HG02642 (cell line): ENCODE data around the gene SHTN1.

Experiments used
- ATAC-seq: cut with Tn5 transposase; IDR thresholded peaks from one replicate; pipeline ENCODE4 v1.9.1; 2021; ENCODE audit warnings: mild to moderate bottlenecking; ENCODE audit not compliant: unreplicated experiment, poor library complexity

Gene SHTN1

GRCh38 chr10:116919706-116920105 is 85.3 kb downstream of the SHTN1 start:
- no peak for ATAC-seq

GRCh38 chr10:116919164-116919563 is 85.8 kb downstream of the SHTN1 start:
- ATAC-seq = no peak

- no peak for ATAC-seq
Measured at GRCh38 chr10:116918583-116918982, 86.4 kb downstream of the SHTN1 start.

DNA sequence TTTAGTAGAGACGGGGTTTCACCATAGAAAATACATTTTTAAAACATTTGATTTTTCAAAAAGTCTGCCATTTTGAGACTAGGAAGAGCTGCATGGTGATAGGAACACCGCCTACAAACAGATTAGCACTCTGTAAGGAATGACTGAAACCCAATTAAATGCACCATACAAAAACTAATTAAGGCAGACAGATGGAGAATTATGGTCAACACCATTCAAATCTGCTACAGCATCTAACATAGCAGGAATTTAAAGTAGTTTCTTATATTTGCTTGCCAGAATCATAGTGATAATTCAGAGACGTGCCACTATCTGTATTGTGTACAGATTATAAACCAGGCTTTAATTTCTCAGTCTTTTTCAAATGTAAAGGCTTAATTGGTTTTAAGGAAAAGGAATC is 87.5 kb downstream of the SHTN1 start:
- no peak for ATAC-seq

DNA sequence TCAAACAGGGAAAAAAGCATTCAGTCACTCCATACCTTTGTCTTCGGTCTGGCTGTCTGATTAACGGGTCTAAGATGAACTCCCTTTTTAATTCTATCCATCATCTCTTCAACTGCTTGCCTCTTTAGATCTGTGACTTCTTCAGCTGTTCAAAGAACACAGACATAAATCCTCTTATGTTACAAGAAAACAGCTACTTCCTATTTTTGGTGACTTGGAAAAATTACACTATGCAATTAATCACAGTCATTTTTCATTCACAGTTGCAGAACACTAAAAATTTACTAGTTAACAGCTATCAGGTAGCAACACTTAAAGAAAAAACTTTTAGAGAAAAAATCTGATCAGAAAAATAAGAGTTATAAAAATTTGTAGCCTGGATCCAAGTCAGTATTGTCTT is 89.6 kb downstream of the SHTN1 start:
- no peak for ATAC-seq

GRCh38 chr10:116913695-116914094 is 91.3 kb downstream of the SHTN1 start:
- no peak for ATAC-seq

- ATAC-seq = no peak
Measured at GRCh38 chr10:116912162-116912561, 92.8 kb downstream of the SHTN1 start.

DNA sequence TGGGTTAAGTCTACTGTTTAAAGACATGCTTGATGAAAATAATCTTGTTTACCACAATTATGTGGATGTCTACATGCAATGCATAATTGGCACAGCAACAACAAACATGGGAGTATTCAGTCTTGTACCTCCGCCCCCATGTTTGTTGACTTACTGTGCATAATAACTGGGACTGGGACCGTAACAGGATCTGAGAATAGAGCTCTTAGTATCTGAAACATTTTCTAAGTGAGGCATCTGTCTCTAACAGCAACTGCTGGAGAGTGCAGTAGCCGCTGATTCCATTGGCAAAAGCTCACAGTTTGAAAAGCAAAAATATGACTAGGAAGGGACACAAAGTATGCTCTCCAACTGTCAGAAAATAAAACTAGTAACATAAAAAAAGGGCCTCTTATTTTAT is 94.1 kb downstream of the SHTN1 start:
- ATAC-seq = no peak

DNA sequence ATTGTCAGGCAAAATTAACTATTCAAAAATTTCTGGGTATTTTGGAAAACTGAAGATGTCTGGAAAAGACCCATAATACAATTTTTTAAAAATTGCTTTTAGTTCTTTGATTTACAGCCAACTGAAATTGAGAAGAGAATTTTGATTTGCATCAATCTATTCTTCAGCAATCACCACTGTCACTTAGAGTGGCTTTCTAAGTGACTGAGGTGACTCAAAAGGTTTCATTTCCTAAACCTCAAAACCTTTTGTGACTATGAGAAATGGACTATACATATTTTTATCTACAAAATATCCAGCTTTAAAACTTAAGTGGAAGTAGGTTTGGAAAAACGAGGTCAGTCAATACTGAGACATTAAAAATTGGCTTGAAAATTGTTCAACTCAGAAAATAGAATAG is 95.7 kb downstream of the SHTN1 start:
- no peak for ATAC-seq

DNA sequence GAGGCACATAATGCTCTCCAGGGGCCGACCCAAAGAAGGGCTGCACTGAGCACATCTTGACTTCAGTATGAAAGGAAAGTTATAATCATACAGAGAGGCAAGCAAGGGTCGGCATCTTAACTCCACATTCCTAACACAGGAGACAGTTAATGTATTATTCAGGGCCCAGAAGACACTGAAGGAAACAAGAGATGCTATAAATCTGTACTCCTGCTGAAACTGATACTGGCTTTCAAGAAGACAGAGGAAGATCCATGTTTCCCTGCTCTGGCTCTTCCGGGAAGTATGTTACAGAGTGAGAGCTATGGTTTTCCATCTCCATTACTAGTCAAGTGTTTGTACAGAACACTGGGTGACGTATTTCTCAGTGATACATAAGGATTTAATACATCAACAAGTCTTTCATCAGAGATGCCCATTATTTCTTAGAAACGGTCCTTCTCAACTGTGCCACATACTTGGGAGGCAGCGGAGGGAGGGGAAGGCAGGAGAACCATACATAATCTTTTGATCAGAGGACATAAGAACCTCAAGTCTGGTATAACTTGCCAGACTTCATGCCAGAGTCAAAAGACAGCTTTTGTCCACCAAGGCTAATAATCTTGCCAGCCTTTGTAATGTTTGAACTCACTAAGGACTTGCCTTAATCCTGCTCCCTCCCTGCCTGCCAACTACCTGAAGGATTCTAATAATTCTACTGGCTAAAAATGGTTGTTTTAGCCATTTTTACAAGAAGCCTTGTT is 97.6 kb downstream of the SHTN1 start:
- no peak for ATAC-seq

- ATAC-seq = no peak
Measured at GRCh38 chr10:116905845-116906210, 99.2 kb downstream of the SHTN1 start.

DNA sequence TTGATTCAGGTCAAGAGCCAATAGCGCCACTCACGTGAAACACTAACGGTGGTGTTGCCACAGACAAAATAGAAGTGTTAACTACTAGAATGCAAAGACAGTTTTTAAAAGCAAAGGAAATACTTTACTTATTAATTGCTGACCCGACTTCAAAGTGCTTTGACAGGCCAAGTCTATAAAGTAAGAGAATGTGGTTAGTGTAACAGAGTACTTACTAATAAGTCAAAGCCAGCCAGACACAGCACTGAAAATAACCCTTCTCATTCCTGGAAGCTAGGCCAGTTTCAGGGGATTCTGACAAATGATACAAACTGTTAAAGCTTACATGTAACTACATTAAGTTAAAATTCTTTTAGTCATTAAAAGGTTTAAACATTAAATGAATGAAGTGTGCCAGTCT is 105.4 kb downstream of the SHTN1 start:
- ATAC-seq = no peak

GRCh38 chr10:116893686-116894037 is 111.3 kb downstream of the SHTN1 start:
- no peak for ATAC-seq

DNA sequence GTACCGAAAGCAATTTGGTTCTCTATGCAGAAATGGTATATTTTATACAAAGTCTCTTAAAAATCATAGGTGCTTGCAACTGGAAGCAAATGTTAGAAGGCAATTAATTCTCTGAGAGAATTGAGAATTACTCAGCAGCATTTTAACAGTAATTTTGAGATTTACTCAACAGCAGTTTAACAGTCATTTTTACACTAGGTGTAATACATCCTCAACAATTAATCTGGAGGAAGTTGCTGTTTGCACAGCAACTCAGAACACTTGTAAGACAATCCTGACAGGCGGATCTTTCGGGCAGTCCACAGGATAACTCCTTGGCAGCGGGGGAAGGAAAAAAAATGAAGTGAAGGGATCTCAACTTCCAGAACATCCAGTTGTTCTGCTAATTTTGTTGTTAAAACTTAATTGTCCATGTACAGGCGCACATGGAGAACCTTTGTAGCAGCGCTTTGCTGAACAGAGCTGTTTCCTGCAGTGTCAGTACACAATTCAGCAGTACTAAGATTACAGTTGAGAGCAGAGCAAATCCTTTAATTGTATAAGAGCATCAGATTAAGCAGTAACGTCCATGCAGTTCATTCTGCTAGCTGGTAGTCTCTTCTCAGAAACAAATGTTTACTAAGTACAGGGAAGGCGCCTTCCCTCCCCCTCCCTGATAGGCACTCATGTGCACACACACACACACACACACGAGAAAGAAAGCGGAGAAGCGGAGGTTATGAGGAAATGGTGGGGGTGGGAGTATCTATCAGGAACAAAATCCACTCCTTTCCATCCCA is 111.9 kb downstream of the SHTN1 start:
- no peak for ATAC-seq

DNA sequence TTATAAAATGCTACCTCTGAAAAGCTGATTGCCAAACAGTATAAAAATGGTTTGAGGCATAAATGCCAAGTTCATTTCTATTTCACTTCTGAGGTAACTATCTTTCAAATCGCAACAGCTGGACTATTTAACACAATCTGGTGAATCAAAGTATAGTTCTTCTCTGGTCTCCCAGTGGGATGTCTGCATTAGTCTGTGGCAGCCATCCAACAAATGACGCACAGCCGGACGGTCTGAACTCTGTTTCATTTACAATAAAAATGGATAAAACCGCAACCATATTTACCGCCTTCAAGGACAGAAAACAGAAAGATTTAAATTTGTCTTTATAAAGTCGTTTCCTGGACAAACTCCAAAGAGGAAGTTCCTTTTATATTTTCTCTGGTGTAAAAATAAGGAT is 113.8 kb downstream of the SHTN1 start:
- ATAC-seq = no peak

GRCh38 chr10:116889066-116889465 is 115.9 kb downstream of the SHTN1 start:
- no peak for ATAC-seq

- no peak for ATAC-seq
Measured at GRCh38 chr10:116888380-116889055, 116.5 kb downstream of the SHTN1 start.

GRCh38 chr10:116886772-116887171 is 118.2 kb downstream of the SHTN1 start:
- ATAC-seq = no peak

GRCh38 chr10:116882639-116883038 is 122.3 kb downstream of the SHTN1 start:
- ATAC-seq = no peak

- no peak for ATAC-seq
Measured at GRCh38 chr10:116880716-116881482, 124.1 kb downstream of the SHTN1 start.

- ATAC-seq = no peak
Measured at GRCh38 chr10:116879817-116880216, 125.2 kb downstream of the SHTN1 start.
